Chondrocyte (in vitro differentiated cells): ENCODE measurements around the gene AK9. TPM values are rescaled to one million over a fixed set of nuclear protein-coding genes. Genes with fewer than 3 reads are reported as not detected.

Experiments
- DNase-seq: peaks from one replicate; pipeline ENCODE4 v3.0.0; 2021; ENCODE audit warnings: mixed read lengths, low spot score
- H3K27ac Mint-ChIP-seq: one replicate; pipeline ENCODE4 v1.8.0; 2021; ENCODE audit warnings: mild to moderate bottlenecking, moderate library complexity, mixed read lengths; ENCODE audit not compliant: unreplicated experiment
- H3K27me3 Mint-ChIP-seq: 2 replicates; pipeline ENCODE4 v1.8.0; 2021; ENCODE audit warnings: low read depth, mixed read lengths
- H3K36me3 Mint-ChIP-seq: 2 replicates; pipeline ENCODE4 v1.8.0; 2021; ENCODE audit warnings: low read depth, mixed read lengths
- H3K4me1 Mint-ChIP-seq: 2 replicates; pipeline ENCODE4 v1.8.0; 2021; ENCODE audit warnings: low read depth, mild to moderate bottlenecking, mixed read lengths
- H3K4me3 Mint-ChIP-seq: one replicate; pipeline ENCODE4 v1.8.0; 2021; ENCODE audit warnings: mild to moderate bottlenecking, moderate library complexity, mixed read lengths; ENCODE audit not compliant: unreplicated experiment
- H3K9me3 Mint-ChIP-seq: 2 replicates; pipeline ENCODE4 v1.8.0; 2021; ENCODE audit warnings: low read depth, mixed read lengths
- total RNA-seq: library from RNA; stranded (reverse); gene quantifications from 3 replicates; pipeline ENCODE4 v1.2.1, GENCODE V29; 2021
- TF ChIP-seq, protein P1 (sequence below): fragments of 200-600 bp; sonication (generic); IDR thresholded peaks from 2 replicates; pipeline ENCODE4 v1.5.0; 2021; ENCODE audit warnings: antibody characterized with exemption, mild to moderate bottlenecking, moderate library complexity

The AK9 gene
- total RNA-seq, 1 donor from 2014 or later, result 4.4 TPM

DNA sequence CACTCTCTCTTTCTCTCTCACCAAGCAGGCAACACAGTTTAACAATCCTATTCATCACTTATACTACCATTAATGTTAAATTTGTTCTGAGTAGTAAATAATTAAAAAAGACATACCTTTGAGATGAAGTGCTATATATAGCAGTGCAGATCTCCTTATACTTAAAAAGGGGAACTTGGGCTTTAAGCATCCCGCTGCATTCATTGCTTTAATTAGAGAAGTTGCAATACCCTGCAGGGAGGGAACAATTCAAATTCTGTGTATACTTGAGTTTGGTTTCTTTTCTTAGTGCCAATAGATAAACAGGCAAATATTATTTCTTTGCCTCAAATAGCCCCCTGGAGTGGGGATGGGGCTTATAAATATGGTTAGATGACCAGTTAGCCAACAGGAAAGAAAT is 197.1 kb downstream of the AK9 start:
- H3K27me3 Mint-ChIP-seq, result peaks cover 16% of the 10 kb centered on the region
- no peak for DNase-seq
- TF ChIP-seq, protein P1, sequence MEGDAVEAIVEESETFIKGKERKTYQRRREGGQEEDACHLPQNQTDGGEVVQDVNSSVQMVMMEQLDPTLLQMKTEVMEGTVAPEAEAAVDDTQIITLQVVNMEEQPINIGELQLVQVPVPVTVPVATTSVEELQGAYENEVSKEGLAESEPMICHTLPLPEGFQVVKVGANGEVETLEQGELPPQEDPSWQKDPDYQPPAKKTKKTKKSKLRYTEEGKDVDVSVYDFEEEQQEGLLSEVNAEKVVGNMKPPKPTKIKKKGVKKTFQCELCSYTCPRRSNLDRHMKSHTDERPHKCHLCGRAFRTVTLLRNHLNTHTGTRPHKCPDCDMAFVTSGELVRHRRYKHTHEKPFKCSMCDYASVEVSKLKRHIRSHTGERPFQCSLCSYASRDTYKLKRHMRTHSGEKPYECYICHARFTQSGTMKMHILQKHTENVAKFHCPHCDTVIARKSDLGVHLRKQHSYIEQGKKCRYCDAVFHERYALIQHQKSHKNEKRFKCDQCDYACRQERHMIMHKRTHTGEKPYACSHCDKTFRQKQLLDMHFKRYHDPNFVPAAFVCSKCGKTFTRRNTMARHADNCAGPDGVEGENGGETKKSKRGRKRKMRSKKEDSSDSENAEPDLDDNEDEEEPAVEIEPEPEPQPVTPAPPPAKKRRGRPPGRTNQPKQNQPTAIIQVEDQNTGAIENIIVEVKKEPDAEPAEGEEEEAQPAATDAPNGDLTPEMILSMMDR, result no peak
- no peak overlapping the region for H3K4me3 Mint-ChIP-seq
- no peak overlapping the region for H3K27ac Mint-ChIP-seq
- H3K36me3 Mint-ChIP-seq, result no peaks in the 10 kb centered on the region
- no peaks in the 10 kb centered on the region for H3K9me3 Mint-ChIP-seq
- peaks cover 2% of the 10 kb centered on the region for H3K4me1 Mint-ChIP-seq

DNA sequence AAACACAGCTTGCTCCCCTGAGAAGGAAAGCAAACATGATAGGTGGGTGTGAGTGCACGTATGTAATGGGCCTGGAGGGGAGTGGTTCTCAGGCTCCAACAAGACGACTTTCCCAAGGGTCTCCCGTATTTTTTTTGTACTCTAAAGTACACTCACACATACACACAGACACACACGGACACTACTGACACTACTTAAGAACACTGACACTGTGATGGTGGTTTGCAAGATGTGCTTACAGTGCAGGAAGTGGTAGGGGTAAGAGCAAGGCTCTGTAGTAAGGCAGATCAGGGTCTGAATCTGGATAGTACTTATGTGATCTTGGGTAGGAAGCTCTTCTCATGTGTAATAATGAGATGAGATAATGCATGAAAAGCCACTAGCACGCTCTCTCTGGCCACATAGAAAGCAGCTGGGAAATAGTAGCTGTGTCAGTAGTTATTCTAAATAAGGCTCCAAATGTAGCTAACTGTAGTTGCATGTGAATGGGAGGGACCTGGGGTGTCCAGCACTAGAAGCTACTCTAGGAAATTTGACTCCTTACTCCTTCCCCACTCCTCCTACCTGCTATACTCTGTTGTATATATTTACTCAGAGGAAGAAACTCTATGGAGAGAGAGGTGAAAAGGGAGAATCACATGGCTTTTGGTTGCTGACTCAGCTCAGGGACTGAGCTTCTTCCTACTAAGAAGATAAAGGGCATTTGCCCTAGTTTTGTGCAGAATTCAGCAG is 199.6 kb downstream of the AK9 start:
- no peak overlapping the region for H3K27ac Mint-ChIP-seq
- peaks cover 11% of the 10 kb centered on the region for H3K27me3 Mint-ChIP-seq
- H3K4me1 Mint-ChIP-seq, result no peaks in the 10 kb centered on the region
- H3K4me3 Mint-ChIP-seq, result no peak overlapping the region
- no peaks in the 10 kb centered on the region for H3K9me3 Mint-ChIP-seq
- DNase-seq, result no peak
- TF ChIP-seq, protein P1, result no peak
- no peaks in the 10 kb centered on the region for H3K36me3 Mint-ChIP-seq

DNA sequence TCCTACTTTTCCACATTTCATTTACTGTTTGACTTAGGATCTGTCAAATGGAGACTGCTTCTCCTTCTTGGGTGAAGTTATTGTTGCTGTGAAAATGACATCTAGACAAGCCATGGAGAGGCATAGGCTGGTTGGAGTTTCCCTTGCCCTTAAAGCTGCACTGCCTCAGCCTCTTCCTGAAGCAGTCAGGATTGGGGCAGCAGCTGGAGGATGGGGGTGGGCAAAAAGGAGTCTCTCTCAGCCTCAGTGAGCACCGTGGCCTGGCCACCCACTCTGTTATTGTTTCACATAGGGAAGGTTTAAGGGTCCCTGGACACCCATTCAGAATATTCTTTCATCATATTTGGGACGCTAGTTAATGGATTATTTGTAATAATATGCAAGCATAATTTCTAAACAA is 200.3 kb downstream of the AK9 start:
- TF ChIP-seq, protein P1, result no peak
- H3K4me3 Mint-ChIP-seq, result no peak overlapping the region
- H3K27ac Mint-ChIP-seq, result no peak overlapping the region
- peaks cover 10% of the 10 kb centered on the region for H3K27me3 Mint-ChIP-seq
- H3K9me3 Mint-ChIP-seq, result no peaks in the 10 kb centered on the region
- no peaks in the 10 kb centered on the region for H3K4me1 Mint-ChIP-seq
- DNase-seq, result no peak
- H3K36me3 Mint-ChIP-seq, result no peaks in the 10 kb centered on the region

DNA sequence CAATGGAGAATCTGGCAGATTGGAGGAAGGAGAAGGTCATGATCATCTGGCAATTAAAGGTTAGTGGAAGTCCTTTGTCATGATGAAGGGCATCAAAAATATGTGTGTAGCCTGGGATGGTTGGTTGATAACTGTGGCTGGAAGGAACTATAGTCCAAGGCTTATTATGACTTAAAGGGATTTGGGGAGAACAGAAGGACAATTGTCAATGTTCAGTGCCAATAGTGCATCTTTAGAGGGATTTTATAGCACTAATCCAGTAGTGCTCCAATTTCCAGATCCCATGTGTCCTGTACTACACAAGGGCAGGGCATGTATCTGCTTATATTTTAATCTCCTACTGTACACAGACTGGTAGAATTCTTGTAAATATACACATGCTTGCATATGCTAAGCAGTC is 203.0 kb downstream of the AK9 start:
- no peak overlapping the region for H3K27ac Mint-ChIP-seq
- H3K4me3 Mint-ChIP-seq, result no peak overlapping the region
- DNase-seq, result no peak
- H3K4me1 Mint-ChIP-seq, result peaks cover 3% of the 10 kb centered on the region
- H3K36me3 Mint-ChIP-seq, result no peaks in the 10 kb centered on the region
- H3K27me3 Mint-ChIP-seq, result peaks cover 8% of the 10 kb centered on the region
- TF ChIP-seq, protein P1, result no peak
- H3K9me3 Mint-ChIP-seq, result no peaks in the 10 kb centered on the region

DNA sequence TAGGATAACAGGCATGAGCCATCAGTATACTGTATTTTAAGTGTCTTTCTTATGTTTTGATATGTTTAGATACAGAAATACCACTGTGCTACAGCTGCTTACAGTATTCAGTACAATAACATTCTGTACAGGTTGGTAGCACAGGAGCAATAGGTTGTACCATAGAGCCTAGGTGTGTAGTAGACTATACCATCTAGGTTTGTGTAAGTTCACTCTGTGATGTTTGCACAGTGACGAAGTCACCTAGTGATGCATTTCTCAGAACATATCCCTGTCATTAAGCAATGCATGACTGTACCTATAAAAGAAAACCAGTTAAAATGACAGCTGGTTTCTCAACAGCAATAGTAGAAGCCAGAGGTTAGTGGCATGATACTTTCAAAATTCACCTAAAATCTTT is 204.9 kb downstream of the AK9 start:
- Mint-ChIP-seq H3K4me3 (no peak overlapping the region), H3K4me1 (peaks cover 18% of the 10 kb centered on the region), H3K36me3 (peaks cover 6% of the 10 kb centered on the region), H3K27ac (no peak overlapping the region), H3K27me3 (peaks cover 6% of the 10 kb centered on the region), H3K9me3 (no peaks in the 10 kb centered on the region)
- DNase-seq, result no peak
- TF ChIP-seq, protein P1, result no peak
